ENCODE data around the gene VAMP5. TPM values are rescaled to one million over a fixed set of nuclear protein-coding genes. Genes with fewer than 3 reads are reported as not detected.

VAMP5 gene

GRCh38 chr2:85631316-85631715, 47.1 kb downstream of the VAMP5 start:
- no peak for DNase-seq
- Histone ChIP-seq H4K8ac (ENCODE audit: low read depth, low read length) (no peak overlapping the region), H3K18ac (ENCODE audit: low read length) (no peak overlapping the region), H3K4me3 (ENCODE audit: low read length) (no peak overlapping the region), H3K79me1 (ENCODE audit: low read length) (no peaks in the 10 kb centered on the region), H3K27ac (ENCODE audit: low read depth, low read length) (no peak overlapping the region), H3K23ac (ENCODE audit: low read length) (no peak overlapping the region), H2BK5ac (ENCODE audit: low read length) (no peak overlapping the region), H3K9ac (ENCODE audit: low read length) (no peak overlapping the region), H3K4me1 (ENCODE audit: control insufficient read depth, low read depth, low read length) (no peaks in the 10 kb centered on the region), H3K27me3 (ENCODE audit: insufficient read depth, low read length, poor library complexity) (no peaks in the 10 kb centered on the region), H2AK5ac (ENCODE audit: low read length) (no peak overlapping the region), H2BK120ac (ENCODE audit: low read depth, low read length) (no peak overlapping the region), H3K79me2 (ENCODE audit: control insufficient read depth, insufficient read depth, low read length) (no peaks in the 10 kb centered on the region), H3K4me2 (ENCODE audit: low read length) (no peak overlapping the region), H3K56ac (ENCODE audit: low read length) (no peak overlapping the region), H4K5ac (ENCODE audit: low read length) (no peak overlapping the region), H3K36me3 (ENCODE audit: control insufficient read depth, insufficient read depth, low read length) (peaks cover 18% of the 10 kb centered on the region), H2BK15ac (replicated peaks; ENCODE audit: low read depth) (no peak overlapping the region), H3K4ac (ENCODE audit: low read depth, low read length) (no peak overlapping the region)
- no CpG with 5 or more reads among the region's 3 CpGs for WGBS (ENCODE audit: extremely low coverage, insufficient coverage, low lambda C conversion rate)

- Histone ChIP-seq H3K4ac (ENCODE audit: low read depth, low read length) (no peak overlapping the region), H4K5ac (ENCODE audit: low read length) (no peak overlapping the region), H3K18ac (ENCODE audit: low read length) (no peak overlapping the region), H3K36me3 (ENCODE audit: control insufficient read depth, insufficient read depth, low read length) (peaks cover 26% of the 10 kb centered on the region), H2BK120ac (ENCODE audit: low read depth, low read length) (no peak overlapping the region), H3K79me2 (ENCODE audit: control insufficient read depth, insufficient read depth, low read length) (no peaks in the 10 kb centered on the region), H2BK15ac (replicated peaks; ENCODE audit: low read depth) (no peak overlapping the region), H3K23ac (ENCODE audit: low read length) (no peak overlapping the region), H3K4me1 (ENCODE audit: control insufficient read depth, low read depth, low read length) (no peaks in the 10 kb centered on the region), H3K9ac (ENCODE audit: low read length) (no peak overlapping the region), H3K56ac (ENCODE audit: low read length) (no peak overlapping the region), H3K4me2 (ENCODE audit: low read length) (no peak overlapping the region), H3K4me3 (ENCODE audit: low read length) (no peak overlapping the region), H2BK5ac (ENCODE audit: low read length) (no peak overlapping the region), H3K27ac (ENCODE audit: low read depth, low read length) (no peak overlapping the region), H3K27me3 (ENCODE audit: insufficient read depth, low read length, poor library complexity) (no peaks in the 10 kb centered on the region), H2AK5ac (ENCODE audit: low read length) (no peak overlapping the region), H4K8ac (ENCODE audit: low read depth, low read length) (no peak overlapping the region), H3K79me1 (ENCODE audit: low read length) (no peaks in the 10 kb centered on the region)
- no CpG with 5 or more reads among the region's 8 CpGs for WGBS (ENCODE audit: extremely low coverage, insufficient coverage, low lambda C conversion rate)
- DNase-seq, result no peak
Measured at GRCh38 chr2:85635011-85635410, 50.8 kb downstream of the VAMP5 start.

GRCh38 chr2:85635636-85636035, 51.4 kb downstream of the VAMP5 start:
- no peak overlapping the region for H3K9ac ChIP-seq (ENCODE audit: low read length)
- peaks cover 23% of the 10 kb centered on the region for H3K36me3 ChIP-seq (ENCODE audit: control insufficient read depth, insufficient read depth, low read length)
- H2BK120ac ChIP-seq (ENCODE audit: low read depth, low read length), result no peak overlapping the region
- H3K4ac ChIP-seq (ENCODE audit: low read depth, low read length), result no peak overlapping the region
- H3K4me1 ChIP-seq (ENCODE audit: control insufficient read depth, low read depth, low read length), result no peaks in the 10 kb centered on the region
- no peak overlapping the region for H3K4me3 ChIP-seq (ENCODE audit: low read length)
- H2BK15ac ChIP-seq (replicated peaks; ENCODE audit: low read depth), result no peak overlapping the region
- no peak overlapping the region for H3K27ac ChIP-seq (ENCODE audit: low read depth, low read length)
- no peak overlapping the region for H3K18ac ChIP-seq (ENCODE audit: low read length)
- H2BK5ac ChIP-seq (ENCODE audit: low read length), result no peak overlapping the region
- H4K5ac ChIP-seq (ENCODE audit: low read length), result no peak overlapping the region
- no peaks in the 10 kb centered on the region for H3K27me3 ChIP-seq (ENCODE audit: insufficient read depth, low read length, poor library complexity)
- H3K56ac ChIP-seq (ENCODE audit: low read length), result no peak overlapping the region
- no peak overlapping the region for H3K23ac ChIP-seq (ENCODE audit: low read length)
- no peak overlapping the region for H3K4me2 ChIP-seq (ENCODE audit: low read length)
- DNase-seq, result no peak
- H3K79me2 ChIP-seq (ENCODE audit: control insufficient read depth, insufficient read depth, low read length), result no peaks in the 10 kb centered on the region
- no CpG with 5 or more reads among the region's 4 CpGs for WGBS (ENCODE audit: extremely low coverage, insufficient coverage, low lambda C conversion rate)
- H3K79me1 ChIP-seq (ENCODE audit: low read length), result no peaks in the 10 kb centered on the region
- no peak overlapping the region for H4K8ac ChIP-seq (ENCODE audit: low read depth, low read length)
- H2AK5ac ChIP-seq (ENCODE audit: low read length), result no peak overlapping the region

GRCh38 chr2:85642725-85643124, 58.5 kb downstream of the VAMP5 start:
- no CpG with 5 or more reads among the region's 3 CpGs for WGBS (ENCODE audit: extremely low coverage, insufficient coverage, low lambda C conversion rate)
- H3K79me2 ChIP-seq (ENCODE audit: control insufficient read depth, insufficient read depth, low read length), result no peaks in the 10 kb centered on the region
- H4K5ac ChIP-seq (ENCODE audit: low read length), result no peak overlapping the region
- H4K8ac ChIP-seq (ENCODE audit: low read depth, low read length), result no peak overlapping the region
- H3K27me3 ChIP-seq (ENCODE audit: insufficient read depth, low read length, poor library complexity), result no peaks in the 10 kb centered on the region
- H3K18ac ChIP-seq (ENCODE audit: low read length), result no peak overlapping the region
- H3K9ac ChIP-seq (ENCODE audit: low read length), result no peak overlapping the region
- H2BK15ac ChIP-seq (replicated peaks; ENCODE audit: low read depth), result no peak overlapping the region
- no peak overlapping the region for H3K4ac ChIP-seq (ENCODE audit: low read depth, low read length)
- H3K79me1 ChIP-seq (ENCODE audit: low read length), result no peaks in the 10 kb centered on the region
- no peak overlapping the region for H3K56ac ChIP-seq (ENCODE audit: low read length)
- H2AK5ac ChIP-seq (ENCODE audit: low read length), result no peak overlapping the region
- DNase-seq, result no peak
- no peak overlapping the region for H3K4me2 ChIP-seq (ENCODE audit: low read length)
- no peak overlapping the region for H2BK120ac ChIP-seq (ENCODE audit: low read depth, low read length)
- no peak overlapping the region for H3K23ac ChIP-seq (ENCODE audit: low read length)
- no peaks in the 10 kb centered on the region for H3K4me1 ChIP-seq (ENCODE audit: control insufficient read depth, low read depth, low read length)
- H2BK5ac ChIP-seq (ENCODE audit: low read length), result no peak overlapping the region
- no peak overlapping the region for H3K27ac ChIP-seq (ENCODE audit: low read depth, low read length)
- H3K36me3 ChIP-seq (ENCODE audit: control insufficient read depth, insufficient read depth, low read length), result peaks cover 28% of the 10 kb centered on the region
- H3K4me3 ChIP-seq (ENCODE audit: low read length), result no peak overlapping the region

Small RNAs within 50 kb of the gene (small RNA-seq; reads per million reads assigned to genes)
- gene RN7SL126P (ENCODE audit: insufficient read depth), result not detected

All from mesendoderm (in vitro differentiated cells).